Activated CD4-positive, CD25-positive, alpha-beta regulatory T cell treated with anti-CD3 and anti-CD28 coated beads, Interleukin-2, amount 50 U/mL, for 24 hours (primary cell): Measurements from ENCODE around the gene C6orf62.
A peak's percentile ranks its signal among the peaks of the same experiment; 100 is the strongest.
"Not testable (repeated sequence)": the region's sequence is repeated elsewhere in the genome, so short reads cannot be mapped to it uniquely, and the experiment has no call there.

Experiments
- ATAC-seq, 2 donors: fragments of 150-1000 bp; cut with Tn5 transposase; one replicate each; pipeline ENCODE4 v1.10.0; 2021; ENCODE audit warnings: mild to moderate bottlenecking in 1 of 2, moderate library complexity in 1 of 2

The C6orf62 gene

GRCh38 chr6:24696097-24696496 lies 22.9 kb downstream of the C6orf62 start:
- ATAC-seq = peak; percentile 35 to 49

- peak; percentile 42 to 59 for ATAC-seq
These were observed 23.3 kb downstream of the C6orf62 start for GRCh38 chr6:24695635-24696034.

GRCh38 chr6:24694198-24694597 lies 24.8 kb downstream of the C6orf62 start:
- ATAC-seq = no peak

- ATAC-seq = no peak
These were observed 25.9 kb downstream of the C6orf62 start for GRCh38 chr6:24692848-24693592.

GRCh38 chr6:24692415-24692814 lies 26.5 kb downstream of the C6orf62 start:
- no peak for ATAC-seq

- no peak for ATAC-seq
These were observed 27.0 kb downstream of the C6orf62 start for GRCh38 chr6:24692003-24692402.

GRCh38 chr6:24691550-24691949 lies 27.4 kb downstream of the C6orf62 start:
- no peak for ATAC-seq

GRCh38 chr6:24690593-24690992 lies 28.4 kb downstream of the C6orf62 start:
- ATAC-seq = no peak

- ATAC-seq = no peak
These were observed 29.0 kb downstream of the C6orf62 start for GRCh38 chr6:24689964-24690363.

- ATAC-seq = no peak
These were observed 32.0 kb downstream of the C6orf62 start for GRCh38 chr6:24686946-24687345.

- no peak for ATAC-seq
These were observed 32.5 kb downstream of the C6orf62 start for GRCh38 chr6:24686408-24686807.

- no peak for ATAC-seq
These were observed 35.4 kb downstream of the C6orf62 start for GRCh38 chr6:24683297-24684296.

- no peak for ATAC-seq
These were observed 38.4 kb downstream of the C6orf62 start for GRCh38 chr6:24680582-24680981.

GRCh38 chr6:24678792-24679352 lies 40.1 kb downstream of the C6orf62 start:
- not testable (repeated sequence) for ATAC-seq

- no peak for ATAC-seq
These were observed 45.3 kb downstream of the C6orf62 start for GRCh38 chr6:24673625-24674024.

GRCh38 chr6:24672620-24673182 lies 46.3 kb downstream of the C6orf62 start:
- ATAC-seq = no peak

- not testable (repeated sequence) for ATAC-seq
These were observed 47.9 kb downstream of the C6orf62 start for GRCh38 chr6:24671077-24671476.

- ATAC-seq = not testable (repeated sequence)
These were observed 48.5 kb downstream of the C6orf62 start for GRCh38 chr6:24670492-24670891.

- ATAC-seq = no peak
These were observed 50.0 kb downstream of the C6orf62 start for GRCh38 chr6:24668997-24669361.

GRCh38 chr6:24668066-24668996 lies 50.6 kb downstream of the C6orf62 start:
- not testable (repeated sequence) for ATAC-seq

GRCh38 chr6:24667378-24667803 lies 51.6 kb downstream of the C6orf62 start:
- ATAC-seq = no peak
